ENCODE measurements around the gene SLC26A1.

Gene SLC26A1, protein sequence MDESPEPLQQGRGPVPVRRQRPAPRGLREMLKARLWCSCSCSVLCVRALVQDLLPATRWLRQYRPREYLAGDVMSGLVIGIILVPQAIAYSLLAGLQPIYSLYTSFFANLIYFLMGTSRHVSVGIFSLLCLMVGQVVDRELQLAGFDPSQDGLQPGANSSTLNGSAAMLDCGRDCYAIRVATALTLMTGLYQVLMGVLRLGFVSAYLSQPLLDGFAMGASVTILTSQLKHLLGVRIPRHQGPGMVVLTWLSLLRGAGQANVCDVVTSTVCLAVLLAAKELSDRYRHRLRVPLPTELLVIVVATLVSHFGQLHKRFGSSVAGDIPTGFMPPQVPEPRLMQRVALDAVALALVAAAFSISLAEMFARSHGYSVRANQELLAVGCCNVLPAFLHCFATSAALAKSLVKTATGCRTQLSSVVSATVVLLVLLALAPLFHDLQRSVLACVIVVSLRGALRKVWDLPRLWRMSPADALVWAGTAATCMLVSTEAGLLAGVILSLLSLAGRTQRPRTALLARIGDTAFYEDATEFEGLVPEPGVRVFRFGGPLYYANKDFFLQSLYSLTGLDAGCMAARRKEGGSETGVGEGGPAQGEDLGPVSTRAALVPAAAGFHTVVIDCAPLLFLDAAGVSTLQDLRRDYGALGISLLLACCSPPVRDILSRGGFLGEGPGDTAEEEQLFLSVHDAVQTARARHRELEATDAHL

GRCh38 chr4:993111-994029 lies at the start of gene SLC26A1:
Gene SLC26A1, minus strand, starts transcription at chr4:993404. Its CDS starts 1,701 bp downstream, at chr4:991703.
- no peak for DNase-seq (ENCODE audit: low read depth in 2 of 2)

- no peak for DNase-seq (ENCODE audit: low read depth in 2 of 2)
Observed at GRCh38 chr4:1042352-1043055, 49.3 kb upstream of the SLC26A1 start.

- no peak for DNase-seq (ENCODE audit: low read depth in 2 of 2)
Observed at GRCh38 chr4:1041936-1042330, 48.7 kb upstream of the SLC26A1 start.

DNA sequence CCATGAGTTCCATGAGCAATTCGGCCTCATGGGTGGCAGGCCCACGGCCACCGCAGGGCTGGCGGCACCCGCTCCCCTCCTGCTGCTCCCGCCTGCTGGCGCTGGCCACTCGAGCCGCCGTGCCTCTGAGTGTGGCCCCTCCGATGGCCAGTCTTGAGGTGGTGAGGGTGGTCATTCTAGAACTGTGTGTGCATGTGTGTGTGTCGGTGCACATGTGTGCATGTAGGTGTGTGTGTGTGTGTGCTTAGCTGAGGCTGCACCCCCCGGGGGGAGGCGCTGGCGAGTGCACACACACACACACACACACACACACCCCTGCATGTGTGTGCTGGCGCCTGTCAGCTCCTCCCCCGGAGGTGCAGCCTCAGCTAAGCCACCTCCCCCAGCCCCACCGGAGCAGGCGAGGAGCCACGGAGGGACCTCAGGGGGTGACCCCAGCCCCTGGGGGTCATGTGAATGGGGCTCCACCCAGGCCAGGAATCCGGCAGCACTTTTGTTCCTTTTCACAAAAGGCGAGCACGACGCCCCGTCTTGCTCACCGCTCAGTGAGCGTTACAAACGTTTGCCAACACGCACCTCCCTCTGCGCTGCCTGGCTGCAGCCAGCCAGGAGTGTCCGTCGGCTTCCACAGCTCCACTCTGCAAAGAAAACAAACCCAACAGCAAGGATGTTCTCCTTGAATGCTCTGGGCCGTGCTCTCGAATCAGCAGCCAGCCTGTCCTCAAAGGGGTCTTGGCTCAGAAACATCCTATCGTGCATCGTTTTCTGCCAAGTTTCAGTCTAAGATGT lies 48.1 kb upstream of the SLC26A1 start:
- DNase-seq (ENCODE audit: low read depth in 2 of 2) = no peak

GRCh38 chr4:1040344-1041146 lies 47.3 kb upstream of the SLC26A1 start:
- DNase-seq (ENCODE audit: low read depth in 2 of 2) = no peak

- no peak for DNase-seq (ENCODE audit: low read depth in 2 of 2)
Observed at GRCh38 chr4:1039493-1040343, 46.5 kb upstream of the SLC26A1 start.

DNA sequence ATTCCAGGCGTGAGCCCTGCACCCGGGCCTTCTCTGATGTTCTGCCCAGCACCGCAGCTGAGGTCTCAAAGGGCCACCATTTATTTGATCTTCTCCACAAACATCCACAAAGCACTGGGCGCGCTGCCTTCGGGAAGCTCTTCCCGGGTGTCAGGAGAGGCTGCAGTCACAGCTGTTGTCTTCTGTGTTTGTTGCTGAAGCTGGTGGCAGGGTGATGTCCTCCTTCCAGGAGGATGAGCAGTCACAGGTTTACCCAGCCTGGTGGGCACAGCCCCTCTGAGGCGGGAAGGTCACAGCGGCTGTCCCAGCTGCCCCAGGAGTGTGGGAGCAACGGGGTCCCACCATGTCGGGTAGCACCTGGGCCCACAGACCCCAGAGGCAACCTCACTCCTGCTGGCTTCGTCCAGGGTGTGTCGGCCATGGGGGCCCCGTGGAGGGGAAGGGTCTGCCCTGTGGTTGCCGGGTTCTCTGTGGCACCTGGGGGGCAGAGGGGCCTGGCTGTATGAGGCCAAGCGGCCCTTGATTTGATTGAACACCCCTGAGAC lies 45.8 kb upstream of the SLC26A1 start:
- DNase-seq (ENCODE audit: low read depth in 2 of 2) = no peak

DNA sequence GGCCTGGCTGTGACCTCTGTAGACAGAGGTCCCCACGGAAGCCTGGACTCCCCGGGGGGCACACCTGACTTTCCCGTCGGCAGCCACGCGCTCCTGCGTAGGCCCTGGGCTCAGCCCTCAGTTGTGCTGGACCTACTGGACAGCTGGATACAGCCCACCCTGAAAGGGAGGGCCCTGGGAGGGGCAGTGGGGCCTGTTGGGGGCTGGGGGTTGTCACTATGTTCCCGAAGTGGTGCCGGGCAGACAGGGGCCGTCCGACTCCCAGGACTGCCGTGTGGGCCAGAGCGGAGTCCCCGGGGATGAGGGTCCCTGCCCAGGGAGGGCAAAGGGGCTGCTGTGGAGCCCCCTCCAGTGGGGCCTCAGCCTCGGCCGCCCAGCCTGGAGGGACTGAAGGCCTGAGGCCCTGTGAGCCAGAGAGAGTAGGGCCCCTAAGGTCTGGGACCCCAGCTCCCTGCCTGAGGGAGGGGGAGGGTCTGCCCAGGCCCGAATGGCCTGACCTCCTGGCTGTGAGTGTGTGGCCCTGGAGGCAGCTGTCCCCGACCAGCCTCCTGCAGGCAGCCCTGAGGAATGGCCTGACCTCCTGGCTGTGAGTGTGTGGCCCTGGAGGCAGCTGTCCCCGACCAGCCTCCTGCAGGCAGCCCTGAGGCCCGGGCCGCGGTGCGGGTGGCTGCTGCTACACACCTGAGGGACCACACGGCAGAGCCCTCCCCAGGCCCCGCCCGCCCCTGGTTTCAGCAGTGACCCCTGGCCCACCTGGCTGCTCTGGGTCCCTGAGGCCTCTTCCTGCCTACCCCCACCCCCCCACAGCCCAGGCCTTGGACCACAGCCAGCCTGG lies 44.0 kb upstream of the SLC26A1 start:
- DNase-seq (ENCODE audit: low read depth in 2 of 2) = no peak

DNA sequence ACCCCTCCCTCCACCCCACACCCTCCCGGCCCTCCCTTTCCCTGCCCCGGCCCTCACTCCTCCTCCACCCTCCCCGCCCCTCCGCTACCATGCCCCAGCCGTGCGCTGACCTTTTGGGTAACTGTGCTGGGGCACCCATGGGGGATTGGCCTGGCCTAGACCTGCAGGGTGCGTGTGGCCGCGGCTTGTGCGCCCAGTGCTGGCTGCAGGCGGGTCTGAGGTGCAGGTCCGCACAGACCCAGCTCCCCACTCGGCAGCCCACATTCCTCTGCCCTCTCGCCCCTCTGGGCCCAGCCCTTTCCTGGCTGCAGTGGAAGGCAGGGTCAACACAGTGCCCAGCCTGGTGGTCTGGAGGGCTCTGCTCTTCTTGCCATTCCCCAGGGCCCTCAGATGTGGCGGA lies 42.9 kb upstream of the SLC26A1 start:
- DNase-seq (ENCODE audit: low read depth in 2 of 2) = no peak

DNA sequence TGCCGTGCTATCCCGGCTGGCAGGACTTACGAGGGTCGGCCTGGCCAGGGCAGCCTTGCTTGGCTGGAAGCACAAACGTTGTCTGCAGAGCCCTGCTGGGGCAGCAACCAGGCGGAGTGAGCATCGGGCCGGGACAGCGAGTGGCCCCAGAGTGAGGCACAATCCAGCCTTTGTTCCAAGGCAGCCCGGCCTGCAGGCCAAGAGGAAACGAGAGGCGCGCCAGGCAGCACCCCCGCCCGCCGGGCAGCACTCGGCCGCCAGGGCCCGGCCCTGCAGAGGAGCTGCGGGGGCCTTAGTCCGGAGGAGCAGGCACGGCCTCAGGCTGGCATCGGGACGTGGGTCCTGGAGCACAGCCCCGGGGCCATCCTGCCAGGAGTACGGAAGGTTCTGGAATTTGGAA lies 42.3 kb upstream of the SLC26A1 start:
- no peak for DNase-seq (ENCODE audit: low read depth in 2 of 2)

DNA sequence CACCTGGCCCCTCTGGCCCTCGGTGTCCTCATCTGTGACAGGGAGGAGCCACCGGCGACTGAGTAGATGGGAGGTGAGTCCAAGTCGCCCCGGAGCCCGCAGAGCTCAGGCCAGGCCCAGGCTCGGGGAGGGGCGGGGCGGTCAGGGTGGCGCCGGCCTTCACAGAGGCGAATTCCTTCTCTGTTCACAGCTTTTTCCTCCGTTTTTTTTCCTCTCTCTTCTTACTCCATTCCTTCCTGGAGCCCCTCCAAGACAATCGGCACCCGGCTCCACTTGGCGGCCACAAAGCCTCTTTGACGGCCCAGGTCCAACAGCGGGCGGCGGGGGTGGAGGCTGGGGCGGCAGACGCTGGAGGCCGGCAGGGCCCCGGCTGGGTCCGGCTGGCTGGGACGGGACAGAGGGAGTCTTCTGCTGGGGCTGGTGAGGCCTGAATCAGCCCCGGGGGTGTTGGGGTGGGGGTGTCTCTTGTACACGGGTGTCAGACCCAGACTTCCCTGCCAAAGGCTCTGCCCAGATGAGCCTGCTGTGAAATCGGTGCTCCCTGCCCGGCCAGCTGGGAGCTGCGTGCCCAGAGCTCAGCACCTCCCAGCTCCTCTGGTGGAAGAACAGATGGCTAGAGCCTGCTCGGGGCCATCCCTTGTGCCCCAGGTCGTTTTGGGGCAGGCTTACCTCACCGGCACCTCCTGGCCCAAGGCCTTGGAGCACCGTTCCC lies 40.8 kb upstream of the SLC26A1 start:
- DNase-seq (ENCODE audit: low read depth in 2 of 2) = no peak

DNA sequence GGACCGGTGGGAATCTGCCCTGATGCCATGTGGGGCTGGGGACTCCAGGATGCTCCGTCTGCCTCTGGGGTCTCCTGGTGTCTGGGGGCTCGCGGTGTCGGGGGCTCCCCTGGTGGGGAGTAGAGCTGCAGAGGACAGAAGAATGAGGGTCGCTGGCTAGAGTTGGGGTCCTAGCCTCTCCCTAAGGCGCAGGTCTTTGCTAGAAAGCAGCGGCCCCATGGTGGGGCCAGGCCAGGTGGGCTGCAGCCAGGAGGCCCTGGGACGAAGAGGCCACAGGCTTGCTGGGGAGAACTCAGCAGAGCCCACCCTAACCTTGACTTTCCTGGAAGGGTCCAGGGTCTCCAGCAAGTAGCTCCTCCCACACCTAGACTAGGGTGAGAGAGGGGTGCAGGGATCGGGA lies 39.7 kb upstream of the SLC26A1 start:
- DNase-seq (ENCODE audit: low read depth in 2 of 2) = no peak

DNA sequence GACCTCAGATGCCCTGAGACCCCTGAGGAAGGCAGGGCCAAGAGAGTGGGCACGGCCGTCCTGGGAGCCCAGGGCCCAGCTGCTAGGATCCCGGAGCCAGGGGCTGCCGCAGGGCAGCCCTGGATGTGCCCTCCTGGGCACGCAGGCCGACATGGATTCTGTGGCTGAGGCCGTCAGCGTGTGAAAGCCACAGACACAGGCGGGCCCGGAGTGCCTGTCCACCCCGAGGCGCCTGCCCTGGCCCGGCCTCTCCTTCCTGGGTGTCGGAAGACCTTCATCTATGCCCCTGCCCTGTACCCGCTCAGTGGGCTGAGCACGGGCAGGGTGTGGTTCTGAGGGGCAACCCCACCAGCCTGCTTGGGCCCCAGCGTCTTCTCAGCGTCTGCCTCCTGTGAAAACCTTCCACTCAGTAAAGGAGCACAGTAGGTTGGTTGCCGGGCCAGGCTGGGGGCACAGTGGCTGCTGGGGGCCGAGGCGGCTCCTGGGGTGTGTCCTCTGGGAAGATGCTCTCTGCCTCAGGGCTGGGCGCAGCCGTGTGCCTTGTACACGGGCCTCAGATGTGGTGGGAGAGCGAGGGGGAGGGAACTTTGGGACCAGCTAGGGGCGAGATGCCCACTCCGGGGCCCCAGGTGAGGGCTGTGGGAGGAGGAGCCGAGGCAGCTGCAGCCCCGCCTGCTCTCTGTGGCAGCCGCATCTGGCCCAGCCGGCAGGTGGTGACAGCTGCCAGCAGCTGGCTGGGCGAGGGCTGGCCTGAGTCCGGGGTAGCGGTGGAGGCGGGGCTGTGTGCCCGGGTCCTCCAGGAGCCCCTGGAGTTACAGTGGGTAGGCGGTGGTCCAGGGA lies 39.0 kb upstream of the SLC26A1 start:
- no peak for DNase-seq (ENCODE audit: low read depth in 2 of 2)

DNA sequence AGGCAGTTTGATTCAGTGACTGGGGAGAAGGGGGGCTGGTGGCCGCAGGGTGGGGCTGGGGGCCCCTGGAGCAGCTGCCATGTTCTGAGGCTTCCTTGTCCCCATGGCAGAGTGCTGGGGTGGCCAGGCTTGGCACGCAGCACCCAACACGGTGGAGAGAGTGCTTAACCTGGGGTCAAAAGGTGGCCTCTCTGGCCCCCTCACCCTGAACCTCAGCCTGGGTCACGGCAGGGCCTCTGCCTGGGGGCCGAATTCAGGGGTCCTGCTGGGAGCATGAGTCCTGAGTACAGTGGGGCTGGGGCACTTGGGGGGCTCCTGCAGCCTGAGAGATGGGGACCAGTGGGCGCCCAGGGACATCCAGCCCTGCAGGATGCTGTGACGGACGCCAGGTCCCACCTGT lies 38.1 kb upstream of the SLC26A1 start:
- DNase-seq (ENCODE audit: low read depth in 2 of 2) = no peak

DNA sequence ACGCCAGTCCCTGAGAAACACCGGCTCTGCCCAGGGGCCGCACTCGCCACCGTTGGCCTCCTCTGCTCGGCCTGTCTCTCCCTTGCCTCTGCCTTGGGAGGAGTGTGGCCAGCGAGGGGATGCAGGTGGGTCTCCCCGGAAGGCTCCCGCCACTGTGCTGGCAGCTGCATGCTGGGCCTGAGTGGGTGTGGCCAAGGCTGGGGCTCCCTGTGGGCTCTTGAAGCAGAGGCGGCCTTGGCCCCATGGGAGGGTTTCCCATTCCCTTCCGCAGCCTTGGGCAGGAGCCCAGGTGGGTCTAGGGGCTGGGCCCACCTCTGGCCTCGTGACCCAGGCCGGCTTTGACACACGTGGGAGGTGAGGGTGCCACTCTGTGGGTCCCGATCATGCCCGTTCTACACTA lies 37.4 kb upstream of the SLC26A1 start:
- no peak for DNase-seq (ENCODE audit: low read depth in 2 of 2)

GRCh38 chr4:1030031-1030430 lies 36.8 kb upstream of the SLC26A1 start:
- DNase-seq (ENCODE audit: low read depth in 2 of 2) = no peak
